HG03139 (cell line): ENCODE results near the gene ZC3H18.

ENCODE experiments used
- ATAC-seq: cut with Tn5 transposase; IDR thresholded peaks from one replicate; pipeline ENCODE4 v1.9.1; 2021; ENCODE audit not compliant: unreplicated experiment

The ZC3H18 gene

GRCh38 chr16:88578446-88579313 is 8.5 kb downstream of the ZC3H18 start:
- no peak for ATAC-seq

- ATAC-seq, result no peak
Measured at GRCh38 chr16:88580371-88580770, 10.2 kb downstream of the ZC3H18 start.

- ATAC-seq, result no peak
Measured at GRCh38 chr16:88581033-88581432, 10.8 kb downstream of the ZC3H18 start.

- no peak for ATAC-seq
Measured at GRCh38 chr16:88582912-88583575, 12.8 kb downstream of the ZC3H18 start.

- ATAC-seq, result no peak
Measured at GRCh38 chr16:88584676-88585075, 14.5 kb downstream of the ZC3H18 start.

GRCh38 chr16:88585269-88585668 is 15.1 kb downstream of the ZC3H18 start:
- no peak for ATAC-seq

GRCh38 chr16:88585927-88586581 is 15.9 kb downstream of the ZC3H18 start:
- no peak for ATAC-seq

- no peak for ATAC-seq
Measured at GRCh38 chr16:88588148-88588547, 17.9 kb downstream of the ZC3H18 start.

GRCh38 chr16:88588754-88589153 is 18.6 kb downstream of the ZC3H18 start:
- ATAC-seq, result no peak

- no peak for ATAC-seq
Measured at GRCh38 chr16:88589441-88589840, 19.2 kb downstream of the ZC3H18 start.

GRCh38 chr16:88591577-88592021 is 21.4 kb downstream of the ZC3H18 start:
- ATAC-seq, result no peak

- ATAC-seq, result no peak
Measured at GRCh38 chr16:88593061-88593460, 22.9 kb downstream of the ZC3H18 start.

GRCh38 chr16:88593489-88593888 is 23.3 kb downstream of the ZC3H18 start:
- ATAC-seq, result no peak

- ATAC-seq, result no peak
Measured at GRCh38 chr16:88593910-88594309, 23.7 kb downstream of the ZC3H18 start.

GRCh38 chr16:88595101-88595500 is 24.9 kb downstream of the ZC3H18 start:
- ATAC-seq, result no peak

GRCh38 chr16:88595921-88596320 is 25.7 kb downstream of the ZC3H18 start:
- no peak for ATAC-seq

GRCh38 chr16:88596483-88596882 is 26.3 kb downstream of the ZC3H18 start:
- ATAC-seq, result no peak

GRCh38 chr16:88597856-88598491 is 27.8 kb downstream of the ZC3H18 start:
- no peak for ATAC-seq

- no peak for ATAC-seq
Measured at GRCh38 chr16:88599092-88599733, 29.0 kb downstream of the ZC3H18 start.

GRCh38 chr16:88599825-88600538 is 29.8 kb downstream of the ZC3H18 start:
- no peak for ATAC-seq
